ENCODE measurements around the gene PPP2R5B.

PPP2R5B gene

GRCh38 chr11:64923944-64924909, at the start of gene PPP2R5B:
PPP2R5B (plus strand) TSS chr11:64924689; CDS start chr11:64925735, 1,046 bp downstream.
- DNase-seq, result peak; percentile 90

DNA sequence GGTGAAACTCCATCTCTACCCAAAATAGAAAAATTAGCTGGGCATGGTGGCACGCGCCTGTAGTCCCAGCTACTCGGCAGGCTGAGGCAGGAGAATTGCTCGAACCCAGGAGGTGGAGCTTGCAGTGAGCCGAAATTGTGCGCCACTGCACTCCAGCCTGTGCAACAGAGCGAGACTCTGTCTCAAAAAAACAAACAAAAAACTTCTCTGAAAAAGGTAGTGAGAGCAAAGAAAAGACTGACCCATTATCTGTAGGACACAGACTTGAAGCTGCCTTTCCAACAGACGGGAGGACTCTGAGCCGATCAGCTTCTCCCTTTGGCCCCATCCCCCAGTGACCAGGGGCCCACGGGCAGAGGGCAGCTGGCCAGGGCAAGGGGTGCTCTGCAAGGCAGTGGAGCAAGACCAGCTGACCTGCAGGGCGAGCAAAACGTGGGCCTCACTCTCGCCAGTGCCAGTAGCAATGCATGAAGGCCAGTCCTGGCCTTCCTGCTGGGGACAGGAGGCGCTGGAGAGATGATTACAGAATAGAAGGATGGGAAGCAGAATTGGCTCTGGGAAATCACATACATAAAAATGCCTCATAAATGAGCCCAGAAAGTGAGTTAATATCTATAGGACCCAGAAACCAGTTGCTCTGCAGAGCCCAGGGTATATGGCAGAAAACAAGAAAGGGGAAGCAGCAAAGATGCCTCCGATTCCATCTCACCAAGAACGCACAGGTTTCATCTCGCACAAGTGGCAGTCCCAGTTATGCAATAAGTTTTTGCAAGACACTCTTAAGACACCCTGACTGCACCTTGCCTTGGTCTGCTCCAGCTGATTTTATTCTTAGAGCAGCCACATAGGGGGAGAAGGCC, 48.9 kb upstream of the PPP2R5B start:
- DNase-seq, result no peak

- no peak for DNase-seq
These were observed 48.2 kb upstream of the PPP2R5B start for GRCh38 chr11:64876229-64876750.

DNA sequence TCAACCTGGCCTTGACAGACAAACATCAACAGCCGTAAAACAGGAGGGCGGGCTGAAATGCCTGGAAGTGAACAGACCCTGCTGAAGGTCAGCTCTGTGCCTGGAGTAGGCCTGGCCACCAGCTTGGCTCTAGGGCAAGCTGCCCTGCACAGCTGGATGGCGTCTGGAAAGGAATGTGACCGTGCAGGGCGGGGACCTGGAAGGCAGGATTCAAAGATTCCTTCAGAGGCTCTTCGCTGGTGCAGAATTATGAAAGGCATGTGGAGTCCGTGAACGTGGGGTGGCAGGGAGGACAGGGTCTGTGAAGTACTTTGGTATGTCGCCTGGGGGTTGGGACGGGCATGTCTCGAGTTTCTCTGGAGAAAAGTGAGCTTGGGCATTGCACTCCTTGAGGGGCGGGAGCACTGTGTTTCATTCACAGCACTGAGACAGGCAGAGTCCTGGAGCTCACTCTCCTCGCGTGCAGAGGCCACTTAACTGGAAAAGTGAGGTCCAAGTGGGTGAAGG, 47.6 kb upstream of the PPP2R5B start:
- DNase-seq, result no peak

- no peak for DNase-seq
These were observed 46.9 kb upstream of the PPP2R5B start for GRCh38 chr11:64877390-64878222.

GRCh38 chr11:64878223-64878493, 46.3 kb upstream of the PPP2R5B start:
- DNase-seq, result no peak

- peak; percentile 99 for DNase-seq
These were observed 45.8 kb upstream of the PPP2R5B start, which contains the start of gene EHD1 for GRCh38 chr11:64878494-64879243. EHD1 (minus strand) TSS chr11:64878621; CDS start chr11:64878464, 157 bp downstream.

DNA sequence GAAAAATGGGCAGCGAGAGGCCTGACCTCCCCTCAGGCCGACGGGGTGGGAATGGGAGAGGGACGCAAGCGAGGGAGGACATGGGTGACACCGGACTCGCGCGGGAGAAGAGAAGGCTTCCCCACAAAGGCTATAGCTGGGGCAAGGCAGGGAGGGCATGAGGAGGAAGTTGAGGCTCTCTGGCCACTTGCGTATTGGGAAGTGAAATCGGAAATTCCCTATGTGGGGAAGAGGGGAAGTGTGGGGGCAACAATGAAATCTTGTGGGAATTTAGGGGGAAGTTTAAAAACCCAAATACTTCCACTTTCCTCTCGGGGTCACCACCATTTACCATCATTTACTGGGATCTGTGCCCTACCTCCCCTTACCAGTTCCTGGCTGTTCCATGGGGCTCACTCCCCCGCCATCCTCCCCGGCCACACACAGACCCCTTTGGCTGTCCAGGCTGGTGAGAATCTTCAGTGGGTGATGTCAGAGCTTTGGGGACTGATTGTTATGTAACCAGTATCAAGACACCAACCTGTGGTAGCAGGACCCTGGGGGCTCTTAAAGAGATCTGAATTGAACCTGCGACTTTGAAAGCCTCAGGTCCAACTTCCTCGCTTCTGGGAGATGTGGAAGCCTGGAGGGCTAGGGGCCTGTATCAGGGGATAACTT, 45.1 kb upstream of the PPP2R5B start:
- DNase-seq, result peak; percentile 62

- DNase-seq, result no peak
These were observed 44.1 kb upstream of the PPP2R5B start for GRCh38 chr11:64880240-64881001.

- no peak for DNase-seq
These were observed 43.0 kb upstream of the PPP2R5B start for GRCh38 chr11:64881476-64881875.

DNA sequence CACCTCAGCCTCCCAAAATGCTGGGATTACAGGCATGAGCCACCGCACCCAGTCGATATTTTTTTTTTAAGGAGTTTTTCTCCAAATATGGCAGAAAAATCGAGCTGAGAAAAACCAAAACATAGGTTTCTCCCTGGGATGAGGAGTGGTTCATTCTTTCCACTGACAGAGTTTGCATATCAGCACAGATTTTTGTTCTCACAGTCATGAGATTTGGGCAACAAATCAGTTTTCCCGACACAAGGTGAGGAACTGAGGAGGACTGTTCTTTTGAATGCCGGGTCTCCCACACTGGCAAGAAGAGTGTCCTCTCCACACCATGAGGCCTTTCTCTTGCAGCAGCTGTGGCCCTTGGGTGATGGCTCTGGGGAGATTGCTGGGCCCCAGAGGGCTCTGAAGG, 42.2 kb upstream of the PPP2R5B start:
- DNase-seq, result no peak

- no peak for DNase-seq
These were observed 40.9 kb upstream of the PPP2R5B start for GRCh38 chr11:64883575-64883974.

- DNase-seq, result no peak
These were observed 40.5 kb upstream of the PPP2R5B start for GRCh38 chr11:64884019-64884418.

- DNase-seq, result peak; percentile 49
These were observed 38.9 kb upstream of the PPP2R5B start for GRCh38 chr11:64885367-64886286.

- DNase-seq, result no peak
These were observed 37.2 kb upstream of the PPP2R5B start for GRCh38 chr11:64887234-64887756.

GRCh38 chr11:64887757-64888405, 36.6 kb upstream of the PPP2R5B start:
- peak; percentile 80 for DNase-seq

- DNase-seq, result no peak
These were observed 36.1 kb upstream of the PPP2R5B start for GRCh38 chr11:64888406-64888728.

DNA sequence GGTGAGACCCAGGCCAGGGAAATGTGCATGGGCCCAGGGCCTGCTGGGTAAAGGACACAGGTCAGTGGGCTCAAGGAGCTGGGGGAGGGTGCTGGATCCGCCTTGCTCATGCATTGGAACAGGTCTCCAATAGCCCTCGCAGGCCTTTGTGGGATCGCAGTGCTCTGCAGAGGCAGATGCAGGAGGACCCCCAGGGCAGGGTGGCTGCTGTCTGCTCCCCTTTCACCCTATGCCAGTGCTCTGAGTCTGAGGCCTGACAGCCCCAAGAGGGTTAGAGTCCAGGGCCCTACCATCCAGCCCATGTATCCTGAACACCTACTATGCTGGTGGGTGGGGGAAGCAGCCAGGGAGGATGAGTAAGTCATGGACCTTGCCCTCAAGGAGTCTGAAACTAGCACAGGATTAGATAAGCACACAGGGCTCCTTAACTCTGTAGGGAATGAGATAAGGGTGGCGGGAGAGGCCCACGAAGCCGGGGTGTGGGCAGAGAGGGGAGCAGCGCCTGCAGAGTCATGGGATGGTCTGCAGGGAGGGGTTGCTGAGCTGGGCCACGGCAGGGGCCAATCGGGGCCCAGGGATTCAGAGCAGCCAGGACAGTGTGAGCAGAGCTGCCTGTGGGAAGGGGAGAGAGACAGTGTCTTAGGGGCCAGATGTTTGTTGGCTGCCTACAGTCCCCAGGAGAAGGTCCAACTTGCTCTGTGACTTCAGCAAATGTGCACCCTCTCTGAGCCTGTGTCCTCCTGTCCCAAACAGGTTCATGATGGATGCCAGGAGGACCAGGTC, 35.6 kb upstream of the PPP2R5B start:
- no peak for DNase-seq

Data from CD4-positive, alpha-beta T cell treated with Interferon gamma for 1 hour (primary cell).